Type B pancreatic cell (in vitro differentiated cells): ENCODE data around the gene CAPN14. TPM values are rescaled to one million over a fixed set of nuclear protein-coding genes. Genes with fewer than 3 reads are reported as not detected.

Experiments
- DNase-seq: peaks from one replicate; pipeline ENCODE4 v3.0.0; 2021; ENCODE audit warnings: mixed read lengths; ENCODE audit not compliant: unreplicated experiment; ENCODE audit errors: extremely low spot score
- H3K27ac Mint-ChIP-seq: 2 replicates; pipeline ENCODE4 v1.8.0; 2021; ENCODE audit warnings: mild to moderate bottlenecking, mixed read lengths
- H3K27me3 Mint-ChIP-seq: 2 replicates; pipeline ENCODE4 v1.8.0; 2021; ENCODE audit warnings: mixed read lengths
- H3K36me3 Mint-ChIP-seq: 2 replicates; pipeline ENCODE4 v1.8.0; 2021; ENCODE audit warnings: mixed read lengths
- H3K4me1 Mint-ChIP-seq: one replicate; pipeline ENCODE4 v1.8.0; 2021; ENCODE audit warnings: mixed read lengths; ENCODE audit not compliant: unreplicated experiment
- H3K4me3 Mint-ChIP-seq: 2 replicates; pipeline ENCODE4 v1.8.0; 2021; ENCODE audit warnings: mild to moderate bottlenecking, mixed read lengths
- H3K9me3 Mint-ChIP-seq: 2 replicates; pipeline ENCODE4 v1.8.0; 2021; ENCODE audit warnings: mixed read lengths
- CTCF ChIP-seq: fragments of 200-600 bp; sonication (generic); conservative IDR thresholded peaks from 2 replicates; pipeline ENCODE4 v1.5.0; 2021; ENCODE audit warnings: antibody characterized with exemption, mild to moderate bottlenecking
- total RNA-seq: library from RNA; stranded (reverse); gene quantifications from 2 replicates; pipeline ENCODE4 v1.2.1, GENCODE V29; 2021; ENCODE audit warnings: low replicate concordance

CAPN14 gene
- total RNA-seq, 1 donor from 2014 or later = 0.39 TPM

- no peak for TF ChIP-seq CTCF
- H3K4me1 Mint-ChIP-seq = peaks cover 5% of the 10 kb centered on the region
- H3K27ac Mint-ChIP-seq = no peak overlapping the region
- no peak overlapping the region for H3K4me3 Mint-ChIP-seq
- DNase-seq = no peak
- H3K36me3 Mint-ChIP-seq = no peaks in the 10 kb centered on the region
- peaks cover 23% of the 10 kb centered on the region for H3K27me3 Mint-ChIP-seq
- no peaks in the 10 kb centered on the region for H3K9me3 Mint-ChIP-seq
Observed at GRCh38 chr2:31163011-31163539, 54.2 kb downstream of the CAPN14 start.

GRCh38 chr2:31161637-31162036 is 55.7 kb downstream of the CAPN14 start:
- Mint-ChIP-seq H3K9me3 (no peaks in the 10 kb centered on the region), H3K36me3 (no peaks in the 10 kb centered on the region), H3K27me3 (peaks cover 33% of the 10 kb centered on the region), H3K27ac (no peak overlapping the region), H3K4me3 (no peak overlapping the region), H3K4me1 (peaks cover 5% of the 10 kb centered on the region)
- TF ChIP-seq CTCF = no peak
- DNase-seq = no peak

DNA sequence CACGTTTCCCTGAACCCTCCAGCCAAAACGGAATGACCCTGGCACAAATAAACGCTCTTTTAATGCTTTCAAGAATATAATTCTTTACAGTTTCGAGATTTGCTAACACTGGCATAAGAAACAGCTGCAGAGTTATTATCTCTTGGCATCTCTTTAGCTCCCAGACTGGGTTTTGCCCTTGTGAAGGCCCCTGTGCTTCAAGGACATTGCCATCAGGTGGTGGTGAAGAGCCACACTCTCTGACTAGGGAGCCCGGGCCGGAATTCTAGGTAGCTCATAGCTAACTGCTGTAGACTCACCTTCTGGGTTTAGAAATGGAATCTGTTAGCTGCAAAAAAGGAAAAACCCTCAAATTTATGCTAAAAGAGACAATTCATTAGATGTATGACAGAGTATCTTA is 65.8 kb downstream of the CAPN14 start:
- no peak for TF ChIP-seq CTCF
- peaks cover 3% of the 10 kb centered on the region for H3K9me3 Mint-ChIP-seq
- no peak overlapping the region for H3K27ac Mint-ChIP-seq
- no peaks in the 10 kb centered on the region for H3K36me3 Mint-ChIP-seq
- peaks cover 46% of the 10 kb centered on the region for H3K27me3 Mint-ChIP-seq
- DNase-seq = no peak
- H3K4me3 Mint-ChIP-seq = no peak overlapping the region
- H3K4me1 Mint-ChIP-seq = no peaks in the 10 kb centered on the region

DNA sequence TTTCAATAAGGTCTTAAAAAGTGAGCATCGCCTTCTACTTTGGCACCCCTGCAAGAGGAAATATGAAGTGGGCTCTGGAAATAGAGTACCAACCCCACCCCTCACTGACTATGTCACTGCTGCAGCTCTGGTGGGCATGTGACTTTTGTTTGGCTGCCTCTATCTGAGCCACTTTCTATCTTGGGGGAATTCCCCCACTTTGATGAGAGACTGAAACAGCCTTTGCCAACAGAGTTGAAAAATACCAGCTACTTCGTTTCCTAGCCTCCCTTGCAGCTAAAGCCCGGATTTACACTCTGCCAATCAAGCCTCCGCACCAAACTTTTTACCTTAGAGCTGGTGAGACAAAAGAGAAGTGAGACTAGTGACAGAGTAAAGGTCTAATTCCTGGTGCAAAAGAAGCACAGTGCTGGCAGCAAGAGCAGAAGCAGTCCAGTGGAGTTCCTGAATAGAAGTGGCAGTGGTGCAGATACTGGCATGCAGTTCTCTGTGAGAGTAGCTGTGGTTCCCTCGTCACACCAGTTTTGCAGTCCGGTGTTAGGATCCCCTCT is 67.1 kb downstream of the CAPN14 start:
- TF ChIP-seq CTCF = no peak
- Mint-ChIP-seq H3K27ac (no peak overlapping the region), H3K27me3 (peaks cover 54% of the 10 kb centered on the region), H3K36me3 (no peaks in the 10 kb centered on the region), H3K9me3 (peaks cover 3% of the 10 kb centered on the region), H3K4me3 (no peak overlapping the region), H3K4me1 (no peaks in the 10 kb centered on the region)
- no peak for DNase-seq

GRCh38 chr2:31148514-31148913 is 68.8 kb downstream of the CAPN14 start:
- Mint-ChIP-seq H3K9me3 (no peaks in the 10 kb centered on the region), H3K4me3 (no peak overlapping the region), H3K4me1 (no peaks in the 10 kb centered on the region), H3K36me3 (no peaks in the 10 kb centered on the region), H3K27me3 (peaks cover 63% of the 10 kb centered on the region), H3K27ac (no peak overlapping the region)
- DNase-seq = no peak
- TF ChIP-seq CTCF = no peak
